RWPE2 (cell line): ENCODE results near the gene FAM20C.

Source experiments
- ATAC-seq: fragments of 200-7000 bp; cut with Tn5 transposase; 3 replicates; pipeline ENCODE4 v1.9.1; 2021; ENCODE audit warnings: low read depth
- DNase-seq: peaks from one replicate; pipeline ENCODE4 v3.0.0-alpha.2; 2020; ENCODE audit warnings: low spot score
- H3K27ac ChIP-seq: fragments of 450-650 bp; 2 replicates; pipeline ENCODE4 v1.5.1; 2017; ENCODE audit warnings: mild to moderate bottlenecking; ENCODE audit not compliant: poor library complexity, severe bottlenecking
- H3K27me3 ChIP-seq: fragments of 250-450 bp; sonication (Bioruptor Pico); 2 replicates; pipeline ENCODE4 v1.5.1; 2021; ENCODE audit warnings: mild to moderate bottlenecking, moderate library complexity; ENCODE audit not compliant: insufficient read depth, poor library complexity, severe bottlenecking
- H3K36me3 ChIP-seq: fragments of 250-450 bp; sonication (Bioruptor Pico); 2 replicates; pipeline ENCODE4 v1.5.1; 2020; ENCODE audit warnings: low read depth, mild to moderate bottlenecking, moderate library complexity
- H3K4me1 ChIP-seq: fragments of 250-450 bp; sonication (Bioruptor Pico); 2 replicates; pipeline ENCODE4 v1.5.1; 2021; ENCODE audit warnings: mild to moderate bottlenecking, moderate library complexity; ENCODE audit not compliant: insufficient read depth, poor library complexity, severe bottlenecking
- H3K4me3 ChIP-seq: fragments of 250-450 bp; sonication (Bioruptor Pico); 2 replicates; pipeline ENCODE4 v1.5.1; 2021; ENCODE audit warnings: mild to moderate bottlenecking, moderate library complexity; ENCODE audit not compliant: severe bottlenecking
- H3K9me3 ChIP-seq: fragments of 250-450 bp; sonication (Bioruptor Pico); 2 replicates; pipeline ENCODE4 v1.5.1; 2021; ENCODE audit warnings: mild to moderate bottlenecking, moderate library complexity; ENCODE audit not compliant: severe bottlenecking
- TF ChIP-seq, protein P1 (sequence below): fragments of 450-650 bp; IDR thresholded peaks from one replicate; pipeline ENCODE4 v1.5.1; 2017; ENCODE audit warnings: mild to moderate bottlenecking, moderate library complexity; ENCODE audit not compliant: poor library complexity, severe bottlenecking

FAM20C gene

DNA sequence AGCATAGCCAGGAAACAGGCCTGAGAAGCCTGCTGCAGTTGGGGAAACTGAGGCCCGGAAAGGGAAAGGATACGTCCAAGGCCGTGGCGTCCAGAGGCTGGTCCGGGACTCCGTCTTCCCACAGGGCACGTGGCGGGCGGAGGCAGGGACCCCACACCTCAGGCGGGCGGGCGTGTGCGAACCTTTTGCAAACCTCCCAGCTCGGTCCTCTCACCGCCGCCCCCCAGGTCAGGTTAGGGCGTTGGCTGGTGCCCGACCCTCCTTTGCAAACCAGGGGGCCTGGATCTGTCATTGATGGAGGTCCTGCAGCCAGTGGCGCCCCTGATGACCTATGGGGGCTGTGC lies 19.3 kb downstream of the FAM20C start:
- H3K4me3 ChIP-seq, result no peak overlapping the region
- DNase-seq, result no peak
- H3K27ac ChIP-seq, result no peak overlapping the region
- ATAC-seq, result no peak
- H3K9me3 ChIP-seq, result no peaks in the 10 kb centered on the region
- peaks cover 9% of the 10 kb centered on the region for H3K4me1 ChIP-seq
- H3K36me3 ChIP-seq, result peaks cover 34% of the 10 kb centered on the region
- no peaks in the 10 kb centered on the region for H3K27me3 ChIP-seq
- TF ChIP-seq, protein P1, sequence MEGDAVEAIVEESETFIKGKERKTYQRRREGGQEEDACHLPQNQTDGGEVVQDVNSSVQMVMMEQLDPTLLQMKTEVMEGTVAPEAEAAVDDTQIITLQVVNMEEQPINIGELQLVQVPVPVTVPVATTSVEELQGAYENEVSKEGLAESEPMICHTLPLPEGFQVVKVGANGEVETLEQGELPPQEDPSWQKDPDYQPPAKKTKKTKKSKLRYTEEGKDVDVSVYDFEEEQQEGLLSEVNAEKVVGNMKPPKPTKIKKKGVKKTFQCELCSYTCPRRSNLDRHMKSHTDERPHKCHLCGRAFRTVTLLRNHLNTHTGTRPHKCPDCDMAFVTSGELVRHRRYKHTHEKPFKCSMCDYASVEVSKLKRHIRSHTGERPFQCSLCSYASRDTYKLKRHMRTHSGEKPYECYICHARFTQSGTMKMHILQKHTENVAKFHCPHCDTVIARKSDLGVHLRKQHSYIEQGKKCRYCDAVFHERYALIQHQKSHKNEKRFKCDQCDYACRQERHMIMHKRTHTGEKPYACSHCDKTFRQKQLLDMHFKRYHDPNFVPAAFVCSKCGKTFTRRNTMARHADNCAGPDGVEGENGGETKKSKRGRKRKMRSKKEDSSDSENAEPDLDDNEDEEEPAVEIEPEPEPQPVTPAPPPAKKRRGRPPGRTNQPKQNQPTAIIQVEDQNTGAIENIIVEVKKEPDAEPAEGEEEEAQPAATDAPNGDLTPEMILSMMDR, result no peak

DNA sequence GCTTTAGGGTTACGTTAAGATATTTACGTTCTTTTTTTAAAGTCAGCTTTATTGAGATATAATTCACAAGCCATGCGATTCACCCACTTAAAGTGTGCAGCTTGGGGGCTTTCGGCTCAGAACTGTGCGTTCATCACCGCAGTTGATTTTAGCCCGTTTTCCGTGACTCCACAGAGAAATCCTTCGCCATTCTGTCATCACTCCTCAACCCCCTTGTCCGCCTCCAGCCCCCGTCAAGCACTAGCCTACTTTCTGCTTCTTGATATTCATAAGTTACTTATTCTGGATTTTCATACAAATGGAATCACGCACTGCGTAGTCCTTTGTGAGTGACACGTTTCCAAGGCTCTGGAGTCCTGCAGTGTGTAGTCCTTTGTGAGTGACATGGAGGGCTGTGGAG lies 20.4 kb downstream of the FAM20C start:
- no peak for ATAC-seq
- peaks cover 34% of the 10 kb centered on the region for H3K36me3 ChIP-seq
- H3K9me3 ChIP-seq, result no peaks in the 10 kb centered on the region
- no peak for DNase-seq
- no peaks in the 10 kb centered on the region for H3K27me3 ChIP-seq
- H3K4me1 ChIP-seq, result peaks cover 9% of the 10 kb centered on the region
- no peak overlapping the region for H3K27ac ChIP-seq
- TF ChIP-seq, protein P1, result no peak
- H3K4me3 ChIP-seq, result no peak overlapping the region

DNA sequence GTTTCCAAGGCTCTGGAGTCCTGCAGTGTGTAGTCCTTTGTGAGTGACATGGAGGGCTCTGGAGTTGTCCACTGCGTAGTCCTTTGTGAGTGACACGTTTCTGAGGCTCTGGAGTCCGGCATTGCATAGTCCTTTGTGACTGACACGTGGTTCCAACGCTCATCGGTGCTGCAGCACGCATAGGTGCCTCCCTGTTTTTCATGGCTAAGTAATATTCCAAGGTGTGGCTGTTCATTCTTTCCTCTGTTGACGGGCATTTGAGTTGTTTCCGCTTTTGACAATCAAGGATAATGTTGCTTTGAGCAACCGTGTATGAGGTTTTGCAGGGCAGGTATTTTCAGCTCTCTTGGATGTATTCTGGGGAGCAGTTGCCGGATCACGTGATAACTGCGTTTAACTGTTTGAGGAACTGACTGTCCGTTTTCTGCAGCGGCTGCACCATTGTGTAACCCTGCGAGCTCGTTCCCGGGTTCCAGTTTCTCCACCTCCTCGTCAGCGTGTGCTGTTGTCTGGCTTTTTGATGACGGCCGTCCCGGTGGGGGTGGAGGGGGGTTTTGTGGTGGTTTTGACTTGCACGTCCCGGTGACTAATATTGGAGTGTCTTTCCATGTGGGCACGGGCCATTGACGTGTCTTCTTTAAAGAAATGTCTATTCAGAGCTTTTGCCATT lies 21.1 kb downstream of the FAM20C start:
- H3K36me3 ChIP-seq, result peaks cover 31% of the 10 kb centered on the region
- no peaks in the 10 kb centered on the region for H3K9me3 ChIP-seq
- H3K4me1 ChIP-seq, result peaks cover 9% of the 10 kb centered on the region
- no peak overlapping the region for H3K4me3 ChIP-seq
- TF ChIP-seq, protein P1, result no peak
- no peak overlapping the region for H3K27ac ChIP-seq
- H3K27me3 ChIP-seq, result no peaks in the 10 kb centered on the region
- no peak for DNase-seq
- no peak for ATAC-seq

DNA sequence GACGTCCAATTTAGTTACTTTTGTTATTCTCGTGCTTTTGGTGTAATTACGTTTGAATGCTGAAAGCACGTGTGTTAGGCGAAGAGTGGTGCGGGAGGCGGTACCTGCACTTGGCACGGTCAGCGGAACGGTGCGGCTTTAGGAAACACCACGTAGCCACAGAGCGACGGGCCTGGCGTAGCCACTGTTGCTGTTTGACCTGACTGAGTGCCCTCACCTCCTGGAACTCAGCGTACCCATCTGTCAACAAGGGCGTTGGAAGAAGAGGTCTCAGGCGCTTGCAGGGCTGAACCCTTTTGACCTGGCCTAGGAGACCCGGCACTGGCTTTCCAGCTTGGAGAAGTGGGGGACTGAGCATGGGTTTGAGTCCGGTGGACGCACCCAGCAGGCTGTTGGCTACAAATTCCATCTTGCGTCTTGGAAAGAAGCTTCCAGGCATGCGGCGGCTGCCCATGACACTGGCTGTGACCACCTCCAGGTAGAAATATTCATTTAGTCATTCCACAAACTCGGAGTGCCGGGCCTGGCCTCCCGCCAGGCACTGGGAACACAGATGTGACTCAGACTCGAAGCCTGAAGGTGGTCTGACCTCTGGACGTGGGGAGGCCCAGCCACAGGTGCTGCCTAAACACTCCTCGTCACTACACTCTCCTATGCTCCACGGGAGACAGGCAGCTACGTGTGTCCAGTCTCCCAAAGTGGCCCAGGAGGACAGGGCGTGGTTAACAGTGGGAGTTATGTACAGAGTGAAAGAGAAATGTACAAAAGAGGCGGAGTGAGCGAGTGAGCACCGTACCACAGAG lies 22.2 kb downstream of the FAM20C start:
- Histone ChIP-seq H3K4me3 (no peak overlapping the region), H3K27ac (peak overlapping the region; percentile 18), H3K36me3 (peaks cover 19% of the 10 kb centered on the region), H3K4me1 (peaks cover 9% of the 10 kb centered on the region), H3K9me3 (no peaks in the 10 kb centered on the region), H3K27me3 (no peaks in the 10 kb centered on the region)
- ATAC-seq (peak; percentile 81), DNase-seq (no peak)
- TF ChIP-seq, protein P1, result no peak
